Muscle of leg (tissue), 11 donors: ENCODE results near the gene LYG2. TPM values are rescaled to one million over a fixed set of nuclear protein-coding genes. Genes with fewer than 3 reads are reported as not detected.
"Not testable (repeated sequence)": the region's sequence is repeated elsewhere in the genome, so short reads cannot be mapped to it uniquely, and the experiment has no call there.

Source experiments
- DNase-seq: peaks from one replicate; pipeline ENCODE4 v3.0.0; 2013
- H3K27ac ChIP-seq: one replicate; pipeline ENCODE4 v1.5.1; 2013; ENCODE audit warnings: mild to moderate bottlenecking, low read length, control low read depth
- H3K27me3 ChIP-seq: one replicate; pipeline ENCODE4 v1.6.1; 2013; ENCODE audit warnings: low read length; ENCODE audit not compliant: control insufficient read depth, insufficient read depth
- H3K36me3 ChIP-seq: one replicate; pipeline ENCODE4 v1.6.1; 2013; ENCODE audit warnings: low read length; ENCODE audit not compliant: control insufficient read depth, insufficient read depth
- H3K4me1 ChIP-seq: one replicate; pipeline ENCODE4 v1.6.1; 2013; ENCODE audit warnings: low read length; ENCODE audit not compliant: control insufficient read depth, insufficient read depth
- H3K4me3 ChIP-seq: one replicate; pipeline ENCODE4 v1.5.1; 2013; ENCODE audit warnings: low read length, control low read depth
- H3K9me3 ChIP-seq: replicated peaks from 2 replicates; pipeline ENCODE4 v1.6.1; 2013; ENCODE audit warnings: low read depth, low read length; ENCODE audit not compliant: control insufficient read depth
- WGBS: methylation state at CpG from one replicate; pipeline ENCODE4 v1.1.5; 2013; ENCODE audit warnings: missing lambda C conversion rate; ENCODE audit not compliant: insufficient coverage; 5-methylcytosine and 5-hydroxymethylcytosine counted together
- polyA plus RNA-seq, 8 donors: library from polyadenylated mRNA; unstranded; fragments of 120-200 nt; gene quantifications; one replicate each; pipeline versions ENCODE4 v1.2.1 to v1.2.3, GENCODE V29; 2013; ENCODE audit warnings: inconsistent platforms in 1 of 8, low replicate concordance in 1 of 8; ENCODE audit not compliant: insufficient read length in 8 of 8, insufficient read depth in 1 of 8
- total RNA-seq: library from RNA; stranded (reverse); fragments of 120-200 nt; gene quantifications from one replicate; pipeline ENCODE4 v1.2.4, GENCODE V29; 2013

LYG2 gene
- total and polyA plus RNA-seq, 9 donors, result 0.22 to 0.30 (median 0.25) TPM; not detected in 5

GRCh38 chr2:99261242-99261641, 5.8 kb upstream of the LYG2 start:
- Histone ChIP-seq H3K9me3 (no peaks in the 10 kb centered on the region), H3K4me1 (no peaks in the 10 kb centered on the region), H3K4me3 (no peak overlapping the region), H3K27ac (no peak overlapping the region), H3K36me3 (no peaks in the 10 kb centered on the region), H3K27me3 (no peaks in the 10 kb centered on the region)
- DNase-seq, result no peak
- WGBS, result 56% methylated on average over 1 of the region's 4 CpGs

- no peak overlapping the region for H3K4me3 ChIP-seq
- H3K4me1 ChIP-seq, result no peaks in the 10 kb centered on the region
- no peak for DNase-seq
- no peaks in the 10 kb centered on the region for H3K36me3 ChIP-seq
- no peaks in the 10 kb centered on the region for H3K27me3 ChIP-seq
- no peak overlapping the region for H3K27ac ChIP-seq
- no CpG with 5 or more reads among the region's 2 CpGs for WGBS
- H3K9me3 ChIP-seq, result no peaks in the 10 kb centered on the region
Observed at GRCh38 chr2:99260184-99260583, 4.7 kb upstream of the LYG2 start.

DNA sequence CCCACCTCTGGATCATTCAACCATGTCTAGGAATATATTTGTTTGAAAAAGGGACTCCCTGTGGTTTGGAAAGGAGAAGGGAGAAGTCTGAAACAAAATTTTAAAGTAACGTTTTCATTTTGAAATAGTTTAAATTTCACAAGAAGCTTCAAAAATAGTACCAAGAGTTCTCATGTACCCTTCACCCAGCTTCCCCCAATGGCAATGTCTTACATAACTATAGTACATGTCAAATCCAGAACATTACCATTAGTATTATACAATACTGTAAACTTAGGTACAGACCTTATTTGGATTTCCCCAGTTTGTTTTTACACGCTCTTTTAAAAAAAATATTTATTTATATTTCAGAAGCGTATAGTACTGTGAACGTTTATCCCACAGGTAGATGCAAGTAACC, 4.0 kb upstream of the LYG2 start:
- no peak for DNase-seq
- 80% methylated on average over 1 of the region's 4 CpGs for WGBS
- H3K9me3 ChIP-seq, result no peaks in the 10 kb centered on the region
- H3K4me1 ChIP-seq, result no peaks in the 10 kb centered on the region
- H3K4me3 ChIP-seq, result no peak overlapping the region
- H3K27me3 ChIP-seq, result no peaks in the 10 kb centered on the region
- no peaks in the 10 kb centered on the region for H3K36me3 ChIP-seq
- no peak overlapping the region for H3K27ac ChIP-seq

- Histone ChIP-seq H3K4me1 (no peaks in the 10 kb centered on the region), H3K27ac (no peak overlapping the region), H3K36me3 (no peaks in the 10 kb centered on the region), H3K9me3 (no peaks in the 10 kb centered on the region), H3K4me3 (no peak overlapping the region), H3K27me3 (no peaks in the 10 kb centered on the region)
- WGBS, result 100% methylated on average over 1 of the region's 2 CpGs
- DNase-seq, result no peak
Observed at GRCh38 chr2:99256677-99257076, 1.2 kb upstream of the LYG2 start.

DNA sequence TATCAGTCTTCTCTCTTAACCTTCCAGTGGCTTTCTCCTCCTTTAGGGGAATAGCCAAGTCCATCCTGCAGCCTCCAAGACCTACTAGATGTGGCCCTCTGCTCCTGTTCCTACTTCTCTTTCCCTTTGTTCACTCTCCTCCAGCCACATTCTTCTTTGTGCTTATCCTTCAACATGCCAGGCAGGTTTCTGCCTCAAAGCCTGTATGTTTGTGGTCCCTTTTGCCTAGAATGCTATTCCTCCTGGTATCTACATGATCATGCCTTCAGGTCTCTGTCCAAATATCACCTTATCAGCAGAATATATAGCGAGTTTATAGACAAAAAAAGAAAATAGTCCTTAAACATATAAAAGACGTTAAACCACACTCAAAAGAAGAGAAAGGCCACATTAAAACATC, 5.5 kb downstream of the LYG2 start:
- Histone ChIP-seq H3K9me3 (no peaks in the 10 kb centered on the region), H3K4me3 (no peak overlapping the region), H3K27ac (no peak overlapping the region), H3K27me3 (no peaks in the 10 kb centered on the region), H3K36me3 (no peaks in the 10 kb centered on the region), H3K4me1 (no peaks in the 10 kb centered on the region)
- DNase-seq, result no peak
- no CpG with 5 or more reads among the region's 2 CpGs for WGBS

DNA sequence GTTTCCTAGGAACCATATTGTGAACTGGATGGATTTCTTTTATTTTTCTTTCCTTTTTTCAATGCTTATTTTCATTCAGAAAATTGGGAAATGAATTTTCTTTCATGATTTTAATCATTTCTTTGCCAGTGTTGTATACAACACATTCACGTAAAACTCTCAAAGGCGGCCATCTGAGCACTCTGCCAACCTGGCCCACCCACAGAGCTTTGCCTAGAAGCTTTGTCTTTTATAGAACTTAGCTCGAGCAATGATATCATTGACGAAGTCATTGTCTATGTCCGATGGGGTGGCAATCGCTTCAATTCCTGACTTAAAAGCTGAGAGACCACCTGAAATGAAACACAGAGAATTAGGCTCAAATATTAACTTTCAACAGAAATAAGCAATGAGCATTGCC, 13.3 kb downstream of the LYG2 start:
- DNase-seq, result no peak

GRCh38 chr2:99240431-99240830, 15.0 kb downstream of the LYG2 start:
- H3K4me1 ChIP-seq, result no peaks in the 10 kb centered on the region
- WGBS, result 66% methylated on average over 4 of the region's 6 CpGs
- H3K27ac ChIP-seq, result no peak overlapping the region
- H3K4me3 ChIP-seq, result no peak overlapping the region
- H3K9me3 ChIP-seq, result no peaks in the 10 kb centered on the region
- no peaks in the 10 kb centered on the region for H3K36me3 ChIP-seq
- H3K27me3 ChIP-seq, result no peaks in the 10 kb centered on the region
- no peak for DNase-seq

More for the DNA sequence above, 13.3 kb downstream of the LYG2 start:
- no peak overlapping the region for H3K4me3 ChIP-seq
- no peaks in the 10 kb centered on the region for H3K9me3 ChIP-seq
- H3K4me1 ChIP-seq, result no peaks in the 10 kb centered on the region
- no peak overlapping the region for H3K27ac ChIP-seq
- H3K36me3 ChIP-seq, result no peaks in the 10 kb centered on the region
- no peaks in the 10 kb centered on the region for H3K27me3 ChIP-seq
- WGBS, result 85% methylated on average over 6 of the region's 6 CpGs

DNA sequence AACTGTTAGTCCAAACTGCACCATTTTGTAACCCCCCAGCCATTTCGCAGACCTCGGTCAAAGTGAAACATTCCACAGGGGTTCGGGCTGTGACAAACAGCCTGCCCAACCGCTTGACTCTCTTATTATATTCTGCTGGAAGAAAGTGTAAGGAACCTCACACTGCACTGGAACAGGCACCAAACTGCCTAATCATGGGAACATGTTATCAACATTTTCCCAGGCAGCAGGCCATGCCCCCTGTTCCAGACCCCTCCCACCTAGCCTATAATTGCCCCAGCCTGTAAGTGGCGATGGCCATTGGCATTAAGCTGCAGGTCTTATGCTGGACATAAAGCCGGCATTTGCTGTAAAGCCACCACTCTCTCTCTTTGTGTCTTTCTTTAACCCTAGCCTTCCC, 16.9 kb downstream of the LYG2 start:
- H3K4me3 ChIP-seq, result no peak overlapping the region
- no peak for DNase-seq
- H3K9me3 ChIP-seq, result no peaks in the 10 kb centered on the region
- H3K4me1 ChIP-seq, result no peaks in the 10 kb centered on the region
- no peaks in the 10 kb centered on the region for H3K27me3 ChIP-seq
- H3K27ac ChIP-seq, result no peak overlapping the region
- H3K36me3 ChIP-seq, result no peaks in the 10 kb centered on the region
- 88% methylated on average over 1 of the region's 6 CpGs for WGBS

- not testable (repeated sequence) for DNase-seq
Observed at GRCh38 chr2:99233177-99233576, 22.3 kb downstream of the LYG2 start.

GRCh38 chr2:99217929-99218501, 37.5 kb downstream of the LYG2 start:
- H3K4me1 ChIP-seq, result no peaks in the 10 kb centered on the region
- no peaks in the 10 kb centered on the region for H3K27me3 ChIP-seq
- H3K36me3 ChIP-seq, result no peaks in the 10 kb centered on the region
- no peak overlapping the region for H3K27ac ChIP-seq
- 80% methylated on average over 4 of the region's 4 CpGs for WGBS
- H3K9me3 ChIP-seq, result no peaks in the 10 kb centered on the region
- H3K4me3 ChIP-seq, result no peak overlapping the region
- no peak for DNase-seq

More at GRCh38 chr2:99233177-99233576, 22.3 kb downstream of the LYG2 start:
- H3K4me3 ChIP-seq, H3K36me3 ChIP-seq, H3K27ac ChIP-seq, H3K4me1 ChIP-seq, H3K27me3 ChIP-seq: not testable (repeated sequence)
- peaks cover 11% of the 10 kb centered on the region for H3K9me3 ChIP-seq

GRCh38 chr2:99216096-99216495, 39.4 kb downstream of the LYG2 start:
- no peaks in the 10 kb centered on the region for H3K4me1 ChIP-seq
- no peak overlapping the region for H3K27ac ChIP-seq
- H3K36me3 ChIP-seq, result no peaks in the 10 kb centered on the region
- no peak overlapping the region for H3K4me3 ChIP-seq
- no peaks in the 10 kb centered on the region for H3K9me3 ChIP-seq
- no peak for DNase-seq
- WGBS, result no CpG with 5 or more reads among the region's 2 CpGs
- no peaks in the 10 kb centered on the region for H3K27me3 ChIP-seq
